ENCODE data around the gene SERGEF. TPM values are rescaled to one million over a fixed set of nuclear protein-coding genes. Genes with fewer than 3 reads are reported as not detected.

The SERGEF gene
- total and polyA plus RNA-seq, 7 experiments from 2014 or later, result 35.0 to 93.5 (median 53.7) TPM

DNA sequence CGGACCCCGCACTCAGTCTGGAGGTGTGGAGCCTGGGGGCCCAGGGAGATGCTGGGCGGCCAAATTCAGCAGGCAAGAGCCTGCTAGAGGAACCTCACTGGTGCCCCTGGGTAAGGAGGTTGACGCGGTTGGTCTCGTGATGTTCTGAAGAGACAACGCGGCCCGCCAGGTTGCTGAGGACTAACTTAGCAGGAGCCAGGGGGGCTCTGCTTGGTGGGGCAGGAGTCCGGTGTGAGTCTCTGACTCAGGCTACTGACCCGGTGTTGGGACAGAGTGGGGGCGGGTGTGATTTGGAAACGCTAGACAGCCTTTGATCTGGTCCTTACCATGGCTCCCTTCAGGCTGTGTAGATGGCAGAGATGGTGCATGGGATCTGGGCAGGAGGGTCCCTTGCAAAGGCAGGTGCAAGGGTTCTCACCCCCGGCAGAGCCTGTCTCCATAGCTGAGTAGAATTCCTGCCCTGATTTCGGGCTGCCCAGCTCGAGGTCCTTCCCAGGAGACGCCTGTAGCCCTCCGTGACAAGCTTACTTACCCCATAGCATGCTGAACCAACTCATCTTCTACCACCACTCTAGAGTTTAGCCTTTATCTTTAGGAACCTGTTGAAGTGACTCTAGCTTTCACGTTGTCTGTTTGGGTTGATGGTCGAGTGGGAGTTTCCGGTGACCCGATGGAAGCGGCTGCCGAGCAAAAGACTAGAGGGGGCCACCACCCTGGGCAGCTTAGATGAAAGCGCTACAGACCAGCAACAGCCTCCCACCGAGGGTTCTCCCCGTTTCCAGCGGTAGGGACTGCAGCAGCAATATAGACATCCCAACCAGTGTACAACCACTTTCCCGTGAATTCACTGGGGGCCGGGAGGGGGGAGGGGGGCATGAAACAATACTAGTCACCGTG lies 239.9 kb downstream of the SERGEF start:
- Mint-ChIP-seq H3K9me3 (no peaks in the 10 kb centered on the region), H3K36me3 (no peaks in the 10 kb centered on the region), H3K27me3 (no peaks in the 10 kb centered on the region), H3K27ac (no peak overlapping the region), H3K4me1 (no peaks in the 10 kb centered on the region), H3K4me3 (no peak overlapping the region)
- ATAC-seq (no peak), DNase-seq (no peak)
- H3K36me3 ChIP-seq (ENCODE audit: control insufficient read depth in 2 of 3, insufficient read depth in 3 of 3, low read length in 3 of 3), result no peaks in the 10 kb centered on the region
- no peaks in the 10 kb centered on the region for H3K27me3 ChIP-seq (ENCODE audit: control insufficient read depth in 2 of 2, insufficient read depth in 2 of 2, low read length in 2 of 2)
- no peaks in the 10 kb centered on the region for H3K4me1 ChIP-seq (ENCODE audit: control insufficient read depth in 2 of 2, insufficient read depth in 2 of 2, low read length in 2 of 2)
- H3K4me3 ChIP-seq (ENCODE audit: low read length), result no peak overlapping the region
- no peaks in the 10 kb centered on the region for H3K9me3 ChIP-seq (ENCODE audit: control insufficient read depth in 2 of 3, low read length in 3 of 3)
- H3K27ac ChIP-seq (ENCODE audit: low read depth, low read length), result no peak overlapping the region
- intact Hi-C loops (cut with micrococcal nuclease), result no loop called here
- ChIA-PET CTCF (no interaction called here), POLR2A (no interaction called here)

GRCh38 chr11:17771841-17772401 lies 240.9 kb downstream of the SERGEF start:
- Mint-ChIP-seq H3K36me3 (no peaks in the 10 kb centered on the region), H3K4me3 (no peak overlapping the region), H3K4me1 (no peaks in the 10 kb centered on the region), H3K27me3 (no peaks in the 10 kb centered on the region), H3K9me3 (no peaks in the 10 kb centered on the region), H3K27ac (no peak overlapping the region)
- H3K4me1 ChIP-seq (ENCODE audit: control insufficient read depth in 2 of 2, insufficient read depth in 2 of 2, low read length in 2 of 2), result no peaks in the 10 kb centered on the region
- H3K36me3 ChIP-seq (ENCODE audit: control insufficient read depth in 2 of 3, insufficient read depth in 3 of 3, low read length in 3 of 3), result no peaks in the 10 kb centered on the region
- no peak overlapping the region for H3K27ac ChIP-seq (ENCODE audit: low read depth, low read length)
- POLR2A ChIA-PET, result no interaction called here
- H3K4me3 ChIP-seq (ENCODE audit: low read length), result no peak overlapping the region
- intact Hi-C loops (cut with micrococcal nuclease), result no loop called here
- CTCF ChIA-PET, result no interaction called here
- no peaks in the 10 kb centered on the region for H3K27me3 ChIP-seq (ENCODE audit: control insufficient read depth in 2 of 2, insufficient read depth in 2 of 2, low read length in 2 of 2)
- H3K9me3 ChIP-seq (ENCODE audit: control insufficient read depth in 2 of 3, low read length in 3 of 3), result no peaks in the 10 kb centered on the region
- DNase-seq (no peak), ATAC-seq (no peak)

DNA sequence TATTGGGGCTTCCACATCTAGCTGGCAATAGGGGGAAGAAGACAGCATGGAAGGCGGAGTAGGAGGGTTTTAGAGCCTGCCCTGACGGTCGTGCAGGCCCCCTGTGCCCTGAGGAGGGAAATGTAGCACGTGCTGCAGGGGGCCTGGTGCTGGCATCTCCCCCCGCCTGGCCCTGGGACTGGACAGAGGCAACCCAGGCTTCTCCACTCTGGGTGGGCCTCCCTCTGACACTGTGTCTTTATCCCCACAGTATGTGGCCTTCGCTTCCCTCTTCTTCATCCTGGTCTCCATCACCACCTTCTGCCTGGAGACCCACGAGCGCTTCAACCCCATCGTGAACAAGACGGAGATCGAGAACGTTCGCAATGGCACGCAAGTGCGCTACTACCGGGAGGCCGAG lies 241.4 kb downstream of the SERGEF start:
- no peaks in the 10 kb centered on the region for H3K4me1 Mint-ChIP-seq
- H3K9me3 Mint-ChIP-seq, result no peaks in the 10 kb centered on the region
- Histone ChIP-seq H3K9me3 (ENCODE audit: control insufficient read depth in 2 of 3, low read length in 3 of 3) (no peaks in the 10 kb centered on the region), H3K4me1 (ENCODE audit: control insufficient read depth in 2 of 2, insufficient read depth in 2 of 2, low read length in 2 of 2) (no peaks in the 10 kb centered on the region), H3K4me3 (ENCODE audit: low read length) (no peak overlapping the region), H3K27me3 (ENCODE audit: control insufficient read depth in 2 of 2, insufficient read depth in 2 of 2, low read length in 2 of 2) (no peaks in the 10 kb centered on the region), H3K27ac (ENCODE audit: low read depth, low read length) (no peak overlapping the region), H3K36me3 (ENCODE audit: control insufficient read depth in 2 of 3, insufficient read depth in 3 of 3, low read length in 3 of 3) (no peaks in the 10 kb centered on the region)
- ChIA-PET CTCF (no interaction called here), POLR2A (no interaction called here)
- H3K36me3 Mint-ChIP-seq, result no peaks in the 10 kb centered on the region
- ATAC-seq, result no peak
- no peak overlapping the region for H3K4me3 Mint-ChIP-seq
- no peaks in the 10 kb centered on the region for H3K27me3 Mint-ChIP-seq
- no peak for DNase-seq
- H3K27ac Mint-ChIP-seq, result no peak overlapping the region
- intact Hi-C loops (cut with micrococcal nuclease), result no loop called here

- ChIA-PET POLR2A (no interaction called here), CTCF (no interaction called here)
- Mint-ChIP-seq H3K27me3 (no peaks in the 10 kb centered on the region), H3K36me3 (no peaks in the 10 kb centered on the region), H3K4me1 (no peaks in the 10 kb centered on the region), H3K9me3 (no peaks in the 10 kb centered on the region), H3K27ac (no peak overlapping the region), H3K4me3 (no peak overlapping the region)
- DNase-seq (no peak), ATAC-seq (no peak)
- no peaks in the 10 kb centered on the region for H3K27me3 ChIP-seq (ENCODE audit: control insufficient read depth in 2 of 2, insufficient read depth in 2 of 2, low read length in 2 of 2)
- H3K4me3 ChIP-seq (ENCODE audit: low read length), result no peak overlapping the region
- no peak overlapping the region for H3K27ac ChIP-seq (ENCODE audit: low read depth, low read length)
- H3K9me3 ChIP-seq (ENCODE audit: control insufficient read depth in 2 of 3, low read length in 3 of 3), result no peaks in the 10 kb centered on the region
- H3K4me1 ChIP-seq (ENCODE audit: control insufficient read depth in 2 of 2, insufficient read depth in 2 of 2, low read length in 2 of 2), result no peaks in the 10 kb centered on the region
- H3K36me3 ChIP-seq (ENCODE audit: control insufficient read depth in 2 of 3, insufficient read depth in 3 of 3, low read length in 3 of 3), result no peaks in the 10 kb centered on the region
- intact Hi-C loops (cut with micrococcal nuclease), result no loop called here
Measured at GRCh38 chr11:17770917-17771316, 241.9 kb downstream of the SERGEF start.

DNA sequence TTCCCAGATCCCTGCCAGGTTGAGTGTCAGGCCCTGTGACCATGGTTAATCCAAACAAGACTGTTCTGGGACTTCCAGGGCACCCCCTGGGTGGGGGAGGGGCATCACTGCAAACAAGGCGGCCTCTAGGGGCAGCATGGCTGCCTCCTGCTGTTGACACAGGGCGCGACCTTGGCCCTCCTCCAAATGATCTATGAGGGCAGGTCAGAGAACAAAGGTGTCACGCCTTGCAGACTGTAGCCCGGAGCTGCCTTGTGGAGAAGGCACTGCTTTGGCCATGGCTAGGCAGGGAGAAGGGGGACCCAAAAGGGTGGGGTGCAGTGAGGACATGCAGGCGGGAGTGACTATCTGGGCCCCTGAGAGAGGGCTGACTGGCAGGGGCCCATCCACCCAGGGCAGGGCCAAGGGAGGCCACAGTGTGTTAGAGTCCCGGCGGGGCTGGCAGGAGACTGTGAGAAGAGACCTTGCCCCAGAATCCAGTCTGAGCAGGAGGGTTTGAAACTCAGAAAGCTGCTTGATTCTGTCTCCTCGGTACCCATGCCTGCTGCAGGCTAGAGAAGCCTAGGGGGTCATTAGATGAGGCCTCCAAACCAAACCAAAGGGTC lies 242.7 kb downstream of the SERGEF start:
- no peak overlapping the region for H3K4me3 Mint-ChIP-seq
- no peak for DNase-seq
- intact Hi-C loops (cut with micrococcal nuclease), result no loop called here

GRCh38 chr11:17769218-17769617 lies 243.6 kb downstream of the SERGEF start:
- Mint-ChIP-seq H3K36me3 (no peaks in the 10 kb centered on the region), H3K4me1 (no peaks in the 10 kb centered on the region), H3K9me3 (no peaks in the 10 kb centered on the region), H3K27ac (no peak overlapping the region), H3K4me3 (no peak overlapping the region), H3K27me3 (no peaks in the 10 kb centered on the region)
- no peaks in the 10 kb centered on the region for H3K36me3 ChIP-seq (ENCODE audit: control insufficient read depth in 2 of 3, insufficient read depth in 3 of 3, low read length in 3 of 3)
- CTCF ChIA-PET, result no interaction called here
- DNase-seq, result no peak
- no peaks in the 10 kb centered on the region for H3K4me1 ChIP-seq (ENCODE audit: control insufficient read depth in 2 of 2, insufficient read depth in 2 of 2, low read length in 2 of 2)
- no peak overlapping the region for H3K27ac ChIP-seq (ENCODE audit: low read depth, low read length)
- no peaks in the 10 kb centered on the region for H3K27me3 ChIP-seq (ENCODE audit: control insufficient read depth in 2 of 2, insufficient read depth in 2 of 2, low read length in 2 of 2)
- ATAC-seq, result no peak
- POLR2A ChIA-PET, result no interaction called here
- H3K4me3 ChIP-seq (ENCODE audit: low read length), result no peak overlapping the region
- intact Hi-C loops (cut with micrococcal nuclease), result no loop called here
- no peaks in the 10 kb centered on the region for H3K9me3 ChIP-seq (ENCODE audit: control insufficient read depth in 2 of 3, low read length in 3 of 3)

More for the DNA sequence above, 242.7 kb downstream of the SERGEF start:
- no peaks in the 10 kb centered on the region for H3K36me3 Mint-ChIP-seq
- H3K27ac Mint-ChIP-seq, result no peak overlapping the region
- Histone ChIP-seq H3K27me3 (ENCODE audit: control insufficient read depth in 2 of 2, insufficient read depth in 2 of 2, low read length in 2 of 2) (no peaks in the 10 kb centered on the region), H3K9me3 (ENCODE audit: control insufficient read depth in 2 of 3, low read length in 3 of 3) (no peaks in the 10 kb centered on the region), H3K36me3 (ENCODE audit: control insufficient read depth in 2 of 3, insufficient read depth in 3 of 3, low read length in 3 of 3) (no peaks in the 10 kb centered on the region), H3K4me3 (ENCODE audit: low read length) (no peak overlapping the region), H3K27ac (ENCODE audit: low read depth, low read length) (no peak overlapping the region), H3K4me1 (ENCODE audit: control insufficient read depth in 2 of 2, insufficient read depth in 2 of 2, low read length in 2 of 2) (no peaks in the 10 kb centered on the region)
- no peaks in the 10 kb centered on the region for H3K27me3 Mint-ChIP-seq
- H3K4me1 Mint-ChIP-seq, result no peaks in the 10 kb centered on the region
- no peaks in the 10 kb centered on the region for H3K9me3 Mint-ChIP-seq
- ChIA-PET CTCF (no interaction called here), POLR2A (no interaction called here)
- no peak for ATAC-seq

GRCh38 chr11:17768547-17768946 lies 244.3 kb downstream of the SERGEF start:
- no peaks in the 10 kb centered on the region for H3K9me3 Mint-ChIP-seq
- intact Hi-C loops (cut with micrococcal nuclease), result no loop called here
- DNase-seq, result no peak

More at GRCh38 chr11:17768547-17768946, 244.3 kb downstream of the SERGEF start:
- Mint-ChIP-seq H3K27me3 (no peaks in the 10 kb centered on the region), H3K4me1 (no peaks in the 10 kb centered on the region), H3K27ac (no peak overlapping the region), H3K36me3 (no peaks in the 10 kb centered on the region), H3K4me3 (no peak overlapping the region)
- Histone ChIP-seq H3K9me3 (ENCODE audit: control insufficient read depth in 2 of 3, low read length in 3 of 3) (no peaks in the 10 kb centered on the region), H3K27ac (ENCODE audit: low read depth, low read length) (no peak overlapping the region), H3K36me3 (ENCODE audit: control insufficient read depth in 2 of 3, insufficient read depth in 3 of 3, low read length in 3 of 3) (no peaks in the 10 kb centered on the region), H3K27me3 (ENCODE audit: control insufficient read depth in 2 of 2, insufficient read depth in 2 of 2, low read length in 2 of 2) (no peaks in the 10 kb centered on the region), H3K4me1 (ENCODE audit: control insufficient read depth in 2 of 2, insufficient read depth in 2 of 2, low read length in 2 of 2) (no peaks in the 10 kb centered on the region), H3K4me3 (ENCODE audit: low read length) (no peak overlapping the region)
- CTCF ChIA-PET, result no interaction called here
- ATAC-seq, result no peak
- POLR2A ChIA-PET, result no interaction called here
